ENCODE data around the gene LMTK2.

The LMTK2 gene

GRCh38 chr7:98138672-98139071, 32.0 kb downstream of the LMTK2 start:
- H3K36me3 ChIP-seq: peaks cover 32% of the 10 kb centered on the region
- no peaks in the 10 kb centered on the region for H3K27me3 ChIP-seq (ENCODE audit: insufficient read depth, low read depth, severe bottlenecking)
- H3K9me3 ChIP-seq (ENCODE audit: severe bottlenecking): no peaks in the 10 kb centered on the region
- TF ChIP-seq CTCF (IDR thresholded peaks at IDR 0.05; ENCODE audit: low read depth, low read length): no peak
- no peak for DNase-seq
- no peak overlapping the region for H3K27ac ChIP-seq
- no peak overlapping the region for H3K4me3 ChIP-seq (ENCODE audit: low read depth, low read length)

- Histone ChIP-seq H3K9me3 (ENCODE audit: severe bottlenecking) (peaks cover 4% of the 10 kb centered on the region), H3K4me3 (ENCODE audit: low read depth, low read length) (no peak overlapping the region), H3K27me3 (ENCODE audit: insufficient read depth, low read depth, severe bottlenecking) (no peaks in the 10 kb centered on the region), H3K27ac (no peak overlapping the region), H3K36me3 (peaks cover 42% of the 10 kb centered on the region)
- no peak for DNase-seq
- TF ChIP-seq CTCF (IDR thresholded peaks at IDR 0.05; ENCODE audit: low read depth, low read length): no peak
These were observed 36.0 kb downstream of the LMTK2 start for GRCh38 chr7:98142658-98143057.

- H3K4me3 ChIP-seq (ENCODE audit: low read depth, low read length): no peak overlapping the region
- DNase-seq: no peak
- no peak for TF ChIP-seq CTCF (IDR thresholded peaks at IDR 0.05; ENCODE audit: low read depth, low read length)
- H3K9me3 ChIP-seq (ENCODE audit: severe bottlenecking): peaks cover 4% of the 10 kb centered on the region
- H3K27ac ChIP-seq: no peak overlapping the region
- H3K36me3 ChIP-seq: peaks cover 35% of the 10 kb centered on the region
- H3K27me3 ChIP-seq (ENCODE audit: insufficient read depth, low read depth, severe bottlenecking): no peaks in the 10 kb centered on the region
These were observed 41.9 kb downstream of the LMTK2 start for GRCh38 chr7:98148607-98149006.

- Histone ChIP-seq H3K9me3 (ENCODE audit: severe bottlenecking) (peaks cover 4% of the 10 kb centered on the region), H3K36me3 (peaks cover 33% of the 10 kb centered on the region)
These were observed 42.5 kb downstream of the LMTK2 start for GRCh38 chr7:98149116-98149692.

GRCh38 chr7:98151884-98152283, 45.2 kb downstream of the LMTK2 start:
- Histone ChIP-seq H3K27ac (peak overlapping the region; percentile 77), H3K9me3 (ENCODE audit: severe bottlenecking) (no peaks in the 10 kb centered on the region), H3K4me3 (ENCODE audit: low read depth, low read length) (no peak overlapping the region), H3K36me3 (peaks cover 44% of the 10 kb centered on the region), H3K27me3 (ENCODE audit: insufficient read depth, low read depth, severe bottlenecking) (no peaks in the 10 kb centered on the region)
- DNase-seq: no peak
- TF ChIP-seq CTCF (IDR thresholded peaks at IDR 0.05; ENCODE audit: low read depth, low read length): no peak

More at GRCh38 chr7:98149116-98149692, 42.5 kb downstream of the LMTK2 start:
- Histone ChIP-seq H3K27me3 (ENCODE audit: insufficient read depth, low read depth, severe bottlenecking) (no peaks in the 10 kb centered on the region), H3K27ac (no peak overlapping the region), H3K4me3 (ENCODE audit: low read depth, low read length) (no peak overlapping the region)
- DNase-seq: no peak
- TF ChIP-seq CTCF (IDR thresholded peaks at IDR 0.05; ENCODE audit: low read depth, low read length): no peak

- TF ChIP-seq CTCF (IDR thresholded peaks at IDR 0.05; ENCODE audit: low read depth, low read length): no peak
- Histone ChIP-seq H3K36me3 (peaks cover 57% of the 10 kb centered on the region), H3K4me3 (ENCODE audit: low read depth, low read length) (no peak overlapping the region)
These were observed 50.0 kb downstream of the LMTK2 start for GRCh38 chr7:98156700-98157099.

More at GRCh38 chr7:98156700-98157099, 50.0 kb downstream of the LMTK2 start:
- no peak for DNase-seq
- Histone ChIP-seq H3K27me3 (ENCODE audit: insufficient read depth, low read depth, severe bottlenecking) (no peaks in the 10 kb centered on the region), H3K9me3 (ENCODE audit: severe bottlenecking) (no peaks in the 10 kb centered on the region), H3K27ac (no peak overlapping the region)

Data from WERI-Rb-1 (cell line).